Measurements from ENCODE around the gene DOCK1.
"Not testable (repeated sequence)": the region's sequence is repeated elsewhere in the genome, so short reads cannot be mapped to it uniquely, and the experiment has no call there.

The DOCK1 gene

GRCh38 chr10:127292888-127293287, 387.7 kb downstream of the DOCK1 start:
- no peak for DNase-seq

GRCh38 chr10:127293640-127294039, 388.4 kb downstream of the DOCK1 start:
- DNase-seq, result peak; percentile 6

- DNase-seq, result no peak
These were observed 391.5 kb downstream of the DOCK1 start for GRCh38 chr10:127296696-127297095.

- no peak for DNase-seq
These were observed 393.2 kb downstream of the DOCK1 start for GRCh38 chr10:127298381-127298780.

- not testable (repeated sequence) for DNase-seq
These were observed 394.0 kb downstream of the DOCK1 start for GRCh38 chr10:127299192-127299591.

GRCh38 chr10:127299956-127300689, 394.9 kb downstream of the DOCK1 start:
- no peak for DNase-seq

GRCh38 chr10:127300868-127301321, 395.7 kb downstream of the DOCK1 start:
- no peak for DNase-seq

GRCh38 chr10:127302343-127302742, 397.1 kb downstream of the DOCK1 start:
- no peak for DNase-seq

- no peak for DNase-seq
These were observed 397.9 kb downstream of the DOCK1 start for GRCh38 chr10:127303105-127303504.

- no peak for DNase-seq
These were observed 398.5 kb downstream of the DOCK1 start for GRCh38 chr10:127303746-127304145.

- DNase-seq, result no peak
These were observed 401.3 kb downstream of the DOCK1 start for GRCh38 chr10:127306479-127306878.

GRCh38 chr10:127307338-127307737, 402.1 kb downstream of the DOCK1 start:
- DNase-seq, result no peak

GRCh38 chr10:127308031-127308430, 402.8 kb downstream of the DOCK1 start:
- DNase-seq, result no peak

- not testable (repeated sequence) for DNase-seq
These were observed 404.4 kb downstream of the DOCK1 start for GRCh38 chr10:127309619-127310018.

GRCh38 chr10:127310430-127310829, 405.2 kb downstream of the DOCK1 start:
- DNase-seq, result no peak

GRCh38 chr10:127310923-127311322, 405.7 kb downstream of the DOCK1 start:
- DNase-seq, result no peak

GRCh38 chr10:127313996-127314700, 408.9 kb downstream of the DOCK1 start:
- DNase-seq, result no peak

- no peak for DNase-seq
These were observed 409.6 kb downstream of the DOCK1 start for GRCh38 chr10:127314797-127315196.

- no peak for DNase-seq
These were observed 410.7 kb downstream of the DOCK1 start for GRCh38 chr10:127315888-127316287.

- DNase-seq, result no peak
These were observed 413.2 kb downstream of the DOCK1 start for GRCh38 chr10:127318396-127318795.

GRCh38 chr10:127319271-127319670, 414.0 kb downstream of the DOCK1 start:
- DNase-seq, result no peak

- no peak for DNase-seq
These were observed 414.5 kb downstream of the DOCK1 start for GRCh38 chr10:127319691-127320090.

GRCh38 chr10:127320176-127320575, 414.9 kb downstream of the DOCK1 start:
- no peak for DNase-seq

- no peak for DNase-seq
These were observed 417.1 kb downstream of the DOCK1 start for GRCh38 chr10:127322286-127322685.

Measured in RPMI8226 (cell line).